ENCODE measurements around the gene ATF4. TPM values are rescaled to one million over a fixed set of nuclear protein-coding genes. Genes with fewer than 3 reads are reported as not detected.

ATF4 gene
- total and polyA plus RNA-seq, 7 donors = 246 to 1,369 (median 839) TPM

DNA sequence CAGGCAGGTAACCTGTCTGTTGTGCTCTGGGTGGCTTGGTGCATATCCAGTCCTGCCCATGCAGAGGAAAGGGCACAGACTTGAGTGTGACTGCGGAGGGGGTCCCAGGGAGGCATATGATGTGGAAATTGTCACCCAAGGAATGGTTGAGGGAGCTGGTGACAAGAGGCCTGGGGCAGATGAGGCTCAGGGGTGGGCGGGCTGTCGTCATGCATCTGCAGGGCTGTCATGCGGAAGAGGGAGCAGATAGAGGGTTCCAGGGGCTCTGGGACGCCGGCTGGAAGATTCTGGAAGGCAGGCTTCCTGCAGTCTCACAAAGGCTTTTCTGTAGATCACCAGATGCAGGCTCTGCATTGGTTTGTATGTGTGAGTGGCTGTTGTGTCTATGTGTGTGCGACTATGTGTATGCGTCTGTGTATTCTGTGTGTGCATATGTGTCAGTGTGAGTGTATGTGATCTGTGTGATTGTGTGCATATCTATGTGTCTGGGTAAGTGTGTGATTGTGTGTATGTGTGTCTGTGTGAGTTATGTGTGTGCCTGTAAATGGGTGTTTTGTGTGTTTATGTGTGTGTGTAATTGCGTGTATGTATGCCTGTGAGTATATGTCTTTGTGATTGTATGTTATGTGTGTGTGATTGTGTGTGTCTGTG is 42.6 kb downstream of the ATF4 start:
- TF ChIP-seq CTCF (IDR thresholded peaks at IDR 0.05) = no peak
- DNase-seq = no peak
- Histone ChIP-seq H3K9me3 (no peaks in the 10 kb centered on the region), H3K27ac (no peak overlapping the region), H3K4me3 (no peak overlapping the region), H3K27me3 (ENCODE audit: insufficient read depth in 3 of 3, low read length in 2 of 3) (peaks cover 0 to 42% (median 14%) of the 10 kb centered on the region in 3 donors), H3K36me3 (ENCODE audit: insufficient read depth in 1 of 2, low read depth in 1 of 2) (no peaks in the 10 kb centered on the region), H3K4me1 (peaks cover 3% of the 10 kb centered on the region)
- no peak for ATAC-seq
- WGBS, 3 donors = 67 to 68% (median 68%) methylated on average over 9 of the region's 9 CpGs
- intact Hi-C loops (cut with DNase I) = loop anchor here in 1 of 2 donors (10.0 kb wide), 1 partner anchor 252 kb away; no protein-coding TSS in a partner anchor

- 83 to 92% (median 86%) methylated on average over 7 of the region's 7 CpGs for WGBS, 3 donors
- Histone ChIP-seq H3K4me3 (no peak overlapping the region), H3K36me3 (ENCODE audit: insufficient read depth in 1 of 2, low read depth in 1 of 2) (no peaks in the 10 kb centered on the region), H3K27ac (no peak overlapping the region), H3K27me3 (ENCODE audit: insufficient read depth in 3 of 3, low read length in 2 of 3) (peaks cover 0 to 36% (median 12%) of the 10 kb centered on the region in 3 donors), H3K4me1 (no peaks in the 10 kb centered on the region), H3K9me3 (no peaks in the 10 kb centered on the region)
- ATAC-seq = no peak
- no peak for DNase-seq
- TF ChIP-seq CTCF (IDR thresholded peaks at IDR 0.05) = no peak
- intact Hi-C loops (cut with DNase I) = loop anchor here in 1 of 2 donors (10.0 kb wide), 1 partner anchor 251 kb away; no protein-coding TSS in a partner anchor
These were observed 43.4 kb downstream of the ATF4 start for GRCh38 chr22:39563571-39564428.

DNA sequence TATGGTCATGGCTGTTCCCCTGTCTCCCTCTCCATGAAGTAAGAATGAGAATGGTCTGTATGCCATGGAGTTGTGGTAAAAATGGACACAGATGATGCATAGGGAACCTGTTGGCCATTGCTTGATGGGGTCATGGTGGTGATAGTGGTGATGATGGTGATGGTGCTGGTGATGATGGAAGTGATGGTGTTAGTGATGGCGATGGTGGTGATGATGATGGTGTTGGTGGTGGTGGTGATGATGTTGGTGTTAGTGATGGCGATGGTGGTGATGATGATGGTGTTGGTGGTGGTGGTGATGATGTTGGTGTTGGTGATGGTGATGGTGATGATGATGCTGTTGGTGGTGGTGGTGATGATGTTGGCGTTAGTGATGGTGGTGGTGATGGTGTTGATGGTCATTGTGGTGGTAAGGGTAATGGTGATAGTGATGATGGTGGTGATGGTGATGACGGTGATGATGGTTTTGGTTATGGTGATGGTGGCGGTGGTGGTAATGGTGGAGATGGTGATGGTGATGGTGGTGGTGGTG is 45.1 kb downstream of the ATF4 start:
- 96 to 97% (median 97%) methylated on average over 5 of the region's 5 CpGs for WGBS, 3 donors
- TF ChIP-seq CTCF (IDR thresholded peaks at IDR 0.05) = no peak
- intact Hi-C loops (cut with DNase I) = loop anchor here in 1 of 2 donors (10.0 kb wide), 1 partner anchor 249 kb away; no protein-coding TSS in a partner anchor
- no peaks in the 10 kb centered on the region for H3K9me3 ChIP-seq
- ATAC-seq (no peak), DNase-seq (no peak)
- H3K27me3 ChIP-seq (ENCODE audit: insufficient read depth in 3 of 3, low read length in 2 of 3) = peaks cover 0 to 22% (median 2%) of the 10 kb centered on the region in 3 donors
- H3K27ac ChIP-seq = no peak overlapping the region
- no peaks in the 10 kb centered on the region for H3K4me1 ChIP-seq
- H3K4me3 ChIP-seq = no peak overlapping the region
- H3K36me3 ChIP-seq (ENCODE audit: insufficient read depth in 1 of 2, low read depth in 1 of 2) = no peaks in the 10 kb centered on the region

DNA sequence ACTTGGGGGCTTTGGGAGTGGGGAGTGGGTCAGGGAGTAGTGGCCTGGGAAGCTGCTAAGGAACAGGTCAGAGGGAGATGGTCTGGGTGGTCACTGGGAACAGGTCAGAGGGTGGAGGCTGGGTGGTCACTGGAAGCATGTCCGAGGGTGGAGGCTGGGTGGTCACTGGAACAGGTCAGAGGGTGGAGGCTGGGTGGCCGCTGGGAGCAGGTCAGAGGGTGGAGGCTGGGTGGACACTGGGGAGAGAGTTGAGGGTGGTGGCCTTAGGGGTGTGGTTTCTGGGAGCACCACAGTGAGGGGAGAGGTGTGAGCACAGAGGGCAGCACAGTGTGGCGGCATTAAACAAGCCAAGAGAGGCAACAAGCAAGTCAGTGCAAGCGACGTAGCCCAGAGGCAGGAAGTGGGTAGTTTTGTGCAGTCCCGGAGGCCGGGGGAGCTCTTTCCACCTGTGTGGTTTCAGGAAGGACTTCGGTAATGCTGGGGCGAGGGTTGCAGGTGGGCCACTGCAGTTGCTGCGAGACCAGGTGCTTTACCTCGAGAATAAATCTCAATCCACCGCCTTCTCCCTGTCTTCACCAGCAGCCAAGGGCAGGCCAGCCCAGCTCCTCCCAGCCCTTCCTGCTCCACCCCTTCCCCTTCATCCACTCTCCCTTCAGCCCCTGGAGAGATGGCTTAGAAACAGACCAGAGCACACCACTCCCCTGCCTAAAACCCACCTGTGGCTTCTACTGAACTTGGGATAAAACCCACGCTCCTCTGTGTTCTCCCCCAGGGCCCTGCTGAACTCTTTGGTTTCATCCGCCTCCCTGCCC is 47.0 kb downstream of the ATF4 start:
- no peaks in the 10 kb centered on the region for H3K4me1 ChIP-seq
- no peaks in the 10 kb centered on the region for H3K9me3 ChIP-seq
- ATAC-seq (no peak), DNase-seq (no peak)
- no peaks in the 10 kb centered on the region for H3K36me3 ChIP-seq (ENCODE audit: insufficient read depth in 1 of 2, low read depth in 1 of 2)
- H3K4me3 ChIP-seq = no peak overlapping the region
- H3K27ac ChIP-seq = no peak overlapping the region
- intact Hi-C loops (cut with DNase I) = loop anchor here in 1 of 2 donors (10.0 kb wide), 1 partner anchor 247 kb away; no protein-coding TSS in a partner anchor
- H3K27me3 ChIP-seq (ENCODE audit: insufficient read depth in 3 of 3, low read length in 2 of 3) = peaks cover 0 to 16% (median 2%) of the 10 kb centered on the region in 3 donors
- 55 to 58% (median 58%) methylated on average over 13 to 14 of the region's 14 CpGs for WGBS, 3 donors
- TF ChIP-seq CTCF (IDR thresholded peaks at IDR 0.05) = no peak

Data from psoas muscle (tissue), 8 donors.